ENCODE measurements around the gene GCH1.

The GCH1 gene

GRCh38 chr14:54797556-54797955, 105.1 kb downstream of the GCH1 start:
- no peak for DNase-seq (ENCODE audit: low spot score)

DNA sequence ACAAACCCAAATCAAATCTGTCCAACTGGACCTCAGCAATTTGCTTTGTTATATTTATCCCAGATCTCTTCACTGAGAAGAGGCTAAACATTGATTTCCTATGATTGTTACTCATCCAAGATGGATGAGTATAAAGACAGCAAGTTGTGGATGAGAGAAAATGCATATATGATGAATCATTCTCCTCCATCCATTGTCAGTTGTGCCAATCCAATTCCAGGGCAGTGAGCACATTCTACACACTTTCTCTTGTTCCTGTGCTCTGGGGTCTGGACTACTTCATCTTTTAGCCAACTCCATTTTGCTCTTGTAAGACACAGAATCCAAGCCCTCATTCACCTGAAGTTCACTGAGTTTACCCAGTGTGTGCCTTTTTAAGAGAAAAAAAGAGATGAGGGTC, 105.7 kb downstream of the GCH1 start:
- no peak for DNase-seq (ENCODE audit: low spot score)

GRCh38 chr14:54794796-54795195, 107.8 kb downstream of the GCH1 start:
- no peak for DNase-seq (ENCODE audit: low spot score)

- DNase-seq (ENCODE audit: low spot score): no peak
These were observed 108.5 kb downstream of the GCH1 start for GRCh38 chr14:54794159-54794558.

DNA sequence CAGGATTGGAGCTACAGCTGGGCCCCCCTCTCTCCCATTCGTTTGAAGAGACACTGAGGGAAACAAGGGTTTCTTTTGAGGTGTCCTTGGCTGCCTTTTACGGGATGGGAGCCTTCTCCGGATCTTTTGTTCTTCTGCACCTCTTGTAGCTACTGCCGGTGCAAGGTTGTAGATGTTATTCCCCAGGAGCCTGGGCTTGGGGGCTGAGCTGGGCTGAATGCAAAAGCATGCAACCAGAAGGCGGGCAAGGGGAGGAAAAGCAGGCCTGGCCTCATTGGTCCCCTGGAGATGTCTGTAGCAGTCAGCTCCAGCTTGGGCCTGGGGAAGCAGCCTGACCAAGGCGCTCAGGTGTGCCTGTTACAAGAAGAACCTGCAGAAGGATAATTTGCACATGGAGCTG, 110.3 kb downstream of the GCH1 start:
- no peak for DNase-seq (ENCODE audit: low spot score)
